Activated naive CD8-positive, alpha-beta T cell treated with anti-CD3 and anti-CD28 coated beads, Interleukin-2, amount 50 U/mL, for 16 hours (primary cell): Measurements from ENCODE around the gene DNLZ.

Experiments used
- DNase-seq: peaks from one replicate; pipeline ENCODE4 v3.0.0-alpha.2; 2020; ENCODE audit warnings: low read depth, low spot score

Gene DNLZ

DNA sequence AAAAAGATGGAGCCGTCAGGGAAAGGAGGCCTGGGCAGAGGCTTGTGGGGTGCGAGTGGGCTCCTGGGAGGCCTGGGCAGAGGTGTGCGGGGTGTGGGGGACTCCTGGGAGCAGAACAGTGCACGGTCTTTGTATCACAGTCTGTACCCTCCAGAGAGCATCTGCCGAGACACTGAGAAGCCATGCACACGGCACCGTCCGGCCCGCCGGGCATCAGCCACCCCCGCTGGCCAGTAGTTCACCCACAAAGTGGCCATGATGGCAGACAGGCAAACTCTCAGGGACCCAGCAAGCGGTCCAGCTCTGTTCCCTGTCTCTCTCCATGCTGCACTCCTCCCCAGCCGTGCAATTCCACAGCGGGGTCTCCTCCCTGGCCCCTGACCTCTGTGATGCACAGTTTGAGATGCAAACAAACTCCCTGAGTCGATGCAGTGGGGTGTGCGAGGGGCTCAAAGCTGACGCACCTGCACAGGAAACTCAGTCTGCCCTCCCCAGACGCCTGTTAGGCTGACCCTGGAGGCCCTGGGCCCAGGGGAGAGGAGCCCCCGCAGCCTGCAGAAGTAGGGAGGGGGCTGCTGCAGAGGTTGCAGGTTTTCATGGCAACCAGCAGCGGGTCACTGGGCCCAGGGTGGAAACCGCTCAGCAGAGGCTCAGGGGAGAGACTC, 45.3 kb downstream of the DNLZ start:
- DNase-seq = no peak

DNA sequence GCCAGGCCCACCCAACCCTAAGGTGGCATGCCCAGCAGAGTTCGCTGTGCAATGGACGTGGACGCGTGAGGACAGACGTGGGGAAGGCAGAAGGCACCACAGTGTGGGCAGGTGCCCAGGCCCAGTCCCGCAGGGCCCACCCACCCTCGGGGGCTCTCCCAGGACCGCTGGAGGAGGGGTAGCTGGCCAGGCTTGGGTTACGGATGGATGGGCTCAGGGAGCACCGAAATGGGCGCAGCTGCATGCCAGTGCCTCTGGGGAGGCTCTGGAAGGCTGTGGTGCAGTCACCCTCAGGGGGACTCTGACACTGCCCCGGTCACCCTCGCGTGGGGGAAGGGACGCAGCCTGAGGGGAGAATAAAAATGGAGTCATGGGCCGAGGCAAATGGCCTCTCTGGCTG, 45.8 kb downstream of the DNLZ start:
- DNase-seq = no peak

GRCh38 chr9:136316896-136317676, 46.5 kb downstream of the DNLZ start:
- DNase-seq = no peak

DNA sequence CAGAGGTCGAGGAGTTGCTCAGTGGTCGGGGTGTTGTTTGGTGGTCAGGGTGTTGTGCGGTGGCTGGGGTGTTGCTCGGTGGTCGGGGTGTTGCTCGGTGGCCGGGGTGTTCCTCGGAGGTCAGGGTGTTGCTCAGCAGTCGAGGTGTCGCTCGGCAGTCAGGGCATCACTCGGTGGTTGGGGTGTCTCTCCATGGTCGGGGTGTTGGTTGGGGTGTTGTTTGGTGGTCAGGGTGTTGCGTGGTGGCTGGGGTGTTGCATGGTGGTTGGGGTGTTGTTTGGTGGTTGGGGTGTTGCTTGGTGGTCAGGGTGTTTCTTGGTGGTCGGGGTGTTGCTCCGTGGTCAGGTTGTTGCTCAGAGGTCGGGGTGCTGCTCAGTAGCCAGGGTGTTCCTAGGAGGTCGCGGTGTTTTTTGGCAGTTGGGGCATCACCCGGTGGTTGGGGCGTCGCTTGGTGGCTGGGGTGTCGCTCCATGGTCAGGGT, 47.2 kb downstream of the DNLZ start:
- DNase-seq = no peak

- no peak for DNase-seq
These were observed 48.6 kb downstream of the DNLZ start for GRCh38 chr9:136314944-136315343.

DNA sequence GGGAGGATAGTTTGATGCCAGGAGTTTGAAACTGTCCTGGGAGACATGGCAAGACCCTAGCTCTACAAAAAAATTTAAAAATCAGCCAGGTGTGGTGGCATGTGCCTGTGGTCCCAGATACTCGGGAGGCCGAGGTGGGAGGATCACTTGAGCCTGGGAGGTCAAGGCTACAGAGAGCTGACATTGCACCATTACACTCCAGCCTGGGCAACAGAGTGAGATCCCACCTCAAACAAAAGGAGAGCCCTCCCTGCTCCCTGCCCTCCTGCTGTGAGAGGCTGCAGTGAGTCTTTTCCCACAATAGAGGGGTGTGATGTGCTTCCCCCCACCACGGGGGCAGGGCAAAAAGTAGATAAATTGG, 49.5 kb downstream of the DNLZ start:
- DNase-seq = no peak

GRCh38 chr9:136313111-136314055, 50.2 kb downstream of the DNLZ start:
- DNase-seq = no peak

DNA sequence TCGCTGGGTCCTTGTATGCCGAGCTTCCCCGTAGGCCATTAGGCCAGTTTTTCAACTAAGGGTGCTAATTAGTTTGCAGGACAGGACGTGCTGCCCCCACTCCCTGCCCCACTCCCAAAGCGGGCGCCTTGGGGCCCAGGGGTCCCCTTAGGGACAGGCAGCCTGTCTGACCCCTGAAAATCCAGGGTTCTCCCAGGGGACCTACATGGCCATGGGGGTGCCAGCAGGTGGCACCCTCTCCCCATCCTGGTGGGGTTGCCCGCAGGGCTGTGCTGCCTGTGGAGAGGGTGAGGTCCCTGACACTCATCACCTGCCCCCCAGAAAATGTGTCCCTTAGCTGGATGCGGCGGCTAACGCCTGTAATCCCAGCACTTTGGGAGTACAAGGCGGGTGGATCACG, 51.1 kb downstream of the DNLZ start:
- no peak for DNase-seq

- DNase-seq = no peak
These were observed 51.6 kb downstream of the DNLZ start for GRCh38 chr9:136312009-136312375.

DNA sequence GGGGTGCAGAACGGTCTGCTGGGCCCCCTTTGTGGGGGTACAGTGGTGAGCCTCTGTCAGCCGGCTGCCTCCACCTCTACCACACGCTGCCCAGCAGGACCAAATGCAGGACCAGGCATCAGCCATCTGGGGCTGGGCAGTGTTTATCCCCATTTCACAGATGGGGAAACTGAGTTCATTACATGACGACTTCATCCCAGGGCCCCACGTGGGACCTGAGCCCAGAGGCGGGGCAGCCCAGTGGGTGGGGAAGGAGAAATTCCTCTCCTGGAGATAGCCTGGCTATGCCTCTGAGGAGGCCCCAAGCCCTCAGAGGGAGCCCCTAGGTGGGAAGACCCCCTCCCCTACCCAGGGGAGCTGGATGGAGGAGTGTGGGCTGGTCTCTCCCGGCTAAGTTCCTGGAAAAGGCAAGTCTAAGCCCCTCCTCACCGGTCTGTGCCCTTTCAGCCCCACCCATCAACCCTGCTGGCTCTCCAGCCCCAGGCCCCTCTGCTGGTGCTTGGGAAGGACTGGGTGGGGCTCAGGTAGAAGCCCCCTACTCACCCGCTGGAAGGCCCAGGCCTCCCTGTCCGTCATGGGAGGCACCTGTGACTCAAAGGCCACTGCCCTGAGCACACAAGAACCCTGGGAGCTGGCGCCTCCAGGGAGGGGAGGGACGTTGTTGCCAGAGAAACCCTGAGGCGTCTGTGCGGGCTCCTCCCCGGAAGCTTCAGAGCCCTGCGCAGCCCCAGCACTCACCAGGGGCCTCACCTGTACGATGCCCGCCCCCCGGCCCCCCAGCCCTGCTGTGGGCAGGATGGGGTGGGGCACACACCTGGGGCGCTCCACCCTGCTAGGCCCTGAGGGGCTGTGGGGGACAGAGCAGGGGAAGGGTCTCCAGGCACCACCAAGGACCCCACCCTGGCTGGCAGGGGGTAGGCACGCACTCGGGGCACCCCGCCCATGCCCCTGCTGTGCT, 52.2 kb downstream of the DNLZ start:
- DNase-seq = no peak

DNA sequence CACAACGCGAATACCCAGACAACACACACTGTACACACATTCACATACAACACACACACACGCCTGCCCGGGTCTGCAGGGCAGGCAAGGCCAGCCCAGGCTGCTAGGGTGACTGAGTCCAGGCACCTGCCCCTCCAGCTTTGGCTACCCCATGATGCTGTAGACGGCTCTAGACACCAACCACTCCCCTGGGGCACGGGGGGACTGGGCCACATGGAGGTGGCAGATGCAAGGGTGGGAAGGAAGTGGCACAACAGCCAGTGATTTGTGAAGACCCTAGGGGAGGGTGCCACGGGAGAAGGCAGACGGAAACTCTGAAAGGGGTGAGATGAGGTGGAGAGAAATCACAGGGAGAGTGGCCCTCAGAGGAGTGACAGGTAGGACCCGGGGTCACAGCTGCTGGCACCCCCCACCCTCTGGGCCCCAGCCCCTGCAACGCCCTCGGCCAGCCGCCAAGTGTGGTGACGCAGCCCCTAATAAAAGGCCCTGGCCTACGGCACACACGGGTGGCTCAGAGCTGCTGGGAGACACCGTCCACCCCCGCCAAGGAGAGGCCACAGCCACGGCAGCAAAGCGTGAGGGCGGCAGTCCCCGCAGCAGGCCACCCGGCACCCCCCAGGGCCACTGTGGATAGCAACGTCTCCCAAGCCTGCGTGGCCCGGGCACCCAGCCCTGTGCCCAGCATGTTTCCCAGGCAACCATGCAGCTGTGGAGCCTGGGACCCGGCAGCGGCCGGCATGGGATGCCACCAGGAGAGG, 53.1 kb downstream of the DNLZ start:
- no peak for DNase-seq

DNA sequence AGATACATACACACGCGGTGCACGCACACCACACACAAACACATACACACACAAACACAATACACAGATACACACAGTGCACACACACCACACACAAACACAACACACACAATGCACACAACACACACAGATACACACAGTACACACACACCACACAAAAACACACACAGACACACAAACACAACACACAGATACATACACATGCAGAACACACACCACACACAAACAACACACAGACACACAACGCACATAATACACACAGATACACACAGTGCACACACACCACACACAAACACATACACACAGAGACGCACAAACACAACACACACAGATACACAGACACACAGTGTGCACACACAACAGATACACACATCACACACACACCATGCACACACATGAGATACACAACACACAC, 53.7 kb downstream of the DNLZ start:
- DNase-seq = no peak
